ENCODE results near the gene RAB17.

Gene RAB17

DNA sequence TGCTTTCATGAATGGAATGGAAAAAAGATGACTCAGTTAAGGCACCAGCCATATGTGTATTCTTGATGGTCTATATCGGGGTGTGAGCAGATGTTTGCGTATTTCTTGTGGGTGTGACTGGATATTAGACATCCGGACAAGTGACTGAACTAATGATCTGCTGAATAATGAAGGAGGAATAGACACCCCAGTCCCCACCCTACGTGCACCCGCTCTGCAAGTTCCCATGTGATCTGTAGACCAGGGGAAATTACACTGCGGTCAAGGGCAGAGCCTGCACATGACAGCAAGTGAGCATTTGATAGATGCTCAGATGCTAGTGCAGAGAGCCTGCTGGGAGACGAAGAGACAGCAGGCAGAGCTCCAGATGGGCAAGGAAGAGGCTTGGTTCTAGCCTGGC is 36.6 kb downstream of the RAB17 start:
- no peak overlapping the region for H3K4me3 ChIP-seq (ENCODE audit: low read depth, low read length)
- POLR2A ChIA-PET, result interaction anchor here (0.6 kb wide), 1 partner anchor 75 kb away, joined by 3 read pairs; no protein-coding TSS in a partner anchor
- no peak for DNase-seq (ENCODE audit: low read depth, low spot score)
- TF ChIP-seq, protein P1, sequence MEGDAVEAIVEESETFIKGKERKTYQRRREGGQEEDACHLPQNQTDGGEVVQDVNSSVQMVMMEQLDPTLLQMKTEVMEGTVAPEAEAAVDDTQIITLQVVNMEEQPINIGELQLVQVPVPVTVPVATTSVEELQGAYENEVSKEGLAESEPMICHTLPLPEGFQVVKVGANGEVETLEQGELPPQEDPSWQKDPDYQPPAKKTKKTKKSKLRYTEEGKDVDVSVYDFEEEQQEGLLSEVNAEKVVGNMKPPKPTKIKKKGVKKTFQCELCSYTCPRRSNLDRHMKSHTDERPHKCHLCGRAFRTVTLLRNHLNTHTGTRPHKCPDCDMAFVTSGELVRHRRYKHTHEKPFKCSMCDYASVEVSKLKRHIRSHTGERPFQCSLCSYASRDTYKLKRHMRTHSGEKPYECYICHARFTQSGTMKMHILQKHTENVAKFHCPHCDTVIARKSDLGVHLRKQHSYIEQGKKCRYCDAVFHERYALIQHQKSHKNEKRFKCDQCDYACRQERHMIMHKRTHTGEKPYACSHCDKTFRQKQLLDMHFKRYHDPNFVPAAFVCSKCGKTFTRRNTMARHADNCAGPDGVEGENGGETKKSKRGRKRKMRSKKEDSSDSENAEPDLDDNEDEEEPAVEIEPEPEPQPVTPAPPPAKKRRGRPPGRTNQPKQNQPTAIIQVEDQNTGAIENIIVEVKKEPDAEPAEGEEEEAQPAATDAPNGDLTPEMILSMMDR (IDR thresholded peaks at IDR 0.05; ENCODE audit: insufficient read depth, low read length, missing control alignments), result no peak
- CTCF ChIA-PET, result interaction anchor here (3.2 to 4.9 kb wide), 2 partner anchors 19 to 41 kb away, joined by 20 to 39 read pairs; no protein-coding TSS in a partner anchor

DNA sequence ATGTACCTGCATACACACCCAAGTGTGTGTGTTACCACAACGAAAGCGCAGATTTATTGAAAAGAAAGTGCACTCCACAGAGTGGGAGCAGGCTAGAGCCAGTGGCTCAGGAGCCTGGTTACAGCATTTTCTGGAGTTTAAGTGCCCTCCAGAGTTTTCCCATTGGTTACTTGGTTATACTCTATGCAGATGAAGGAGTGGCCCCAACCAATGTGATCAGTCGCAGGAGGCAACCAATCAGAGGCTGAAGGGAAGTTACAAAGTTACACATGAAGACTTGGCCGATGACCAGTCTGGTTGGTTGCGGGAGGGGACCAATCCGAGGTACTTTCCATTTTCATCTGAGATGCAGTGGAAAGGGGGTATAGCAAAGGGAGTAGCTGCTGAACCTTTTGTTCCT is 37.6 kb downstream of the RAB17 start:
- no peak for DNase-seq (ENCODE audit: low read depth, low spot score)
- POLR2A ChIA-PET, result no interaction called here
- no peak overlapping the region for H3K4me3 ChIP-seq (ENCODE audit: low read depth, low read length)
- TF ChIP-seq, protein P1 (IDR thresholded peaks at IDR 0.05; ENCODE audit: insufficient read depth, low read length, missing control alignments), result no peak
- CTCF ChIA-PET, result interaction anchor here (4.9 kb wide), 1 partner anchor 20 kb away, joined by 39 read pairs; no protein-coding TSS in a partner anchor

DNA sequence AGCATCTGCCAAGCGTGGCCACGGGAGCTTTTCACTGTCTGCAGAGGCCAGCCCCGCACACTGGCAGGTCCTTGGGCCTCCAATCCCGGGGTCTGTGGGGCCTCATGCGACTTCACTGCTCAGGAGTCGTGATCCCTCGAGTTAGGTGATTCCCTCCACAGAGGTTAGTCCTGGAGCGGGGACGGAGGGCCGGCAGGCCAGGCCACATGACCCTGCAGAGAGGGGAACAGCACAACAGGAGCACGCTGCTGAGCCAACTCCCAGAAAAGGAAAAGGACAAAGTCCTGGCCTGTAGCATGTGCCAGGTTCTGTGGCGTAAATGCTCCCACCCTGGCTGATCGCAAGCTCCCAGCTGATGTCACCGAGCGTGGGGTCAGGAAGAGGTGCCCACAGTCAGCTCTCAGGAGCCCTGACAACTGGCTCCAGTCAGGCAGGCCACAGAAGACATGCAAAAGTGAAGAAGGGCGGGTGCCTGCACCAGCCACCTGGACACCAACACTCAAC is 39.4 kb downstream of the RAB17 start:
- DNase-seq (ENCODE audit: low read depth, low spot score), result no peak
- TF ChIP-seq, protein P1 (IDR thresholded peaks at IDR 0.05; ENCODE audit: insufficient read depth, low read length, missing control alignments), result no peak
- ChIA-PET POLR2A (no interaction called here), CTCF (interaction anchor here (2.8 to 3.4 kb wide), 2 partner anchors 11 to 21 kb away, joined by 9 to 14 read pairs; no protein-coding TSS in a partner anchor)
- H3K4me3 ChIP-seq (ENCODE audit: low read depth, low read length), result no peak overlapping the region

DNA sequence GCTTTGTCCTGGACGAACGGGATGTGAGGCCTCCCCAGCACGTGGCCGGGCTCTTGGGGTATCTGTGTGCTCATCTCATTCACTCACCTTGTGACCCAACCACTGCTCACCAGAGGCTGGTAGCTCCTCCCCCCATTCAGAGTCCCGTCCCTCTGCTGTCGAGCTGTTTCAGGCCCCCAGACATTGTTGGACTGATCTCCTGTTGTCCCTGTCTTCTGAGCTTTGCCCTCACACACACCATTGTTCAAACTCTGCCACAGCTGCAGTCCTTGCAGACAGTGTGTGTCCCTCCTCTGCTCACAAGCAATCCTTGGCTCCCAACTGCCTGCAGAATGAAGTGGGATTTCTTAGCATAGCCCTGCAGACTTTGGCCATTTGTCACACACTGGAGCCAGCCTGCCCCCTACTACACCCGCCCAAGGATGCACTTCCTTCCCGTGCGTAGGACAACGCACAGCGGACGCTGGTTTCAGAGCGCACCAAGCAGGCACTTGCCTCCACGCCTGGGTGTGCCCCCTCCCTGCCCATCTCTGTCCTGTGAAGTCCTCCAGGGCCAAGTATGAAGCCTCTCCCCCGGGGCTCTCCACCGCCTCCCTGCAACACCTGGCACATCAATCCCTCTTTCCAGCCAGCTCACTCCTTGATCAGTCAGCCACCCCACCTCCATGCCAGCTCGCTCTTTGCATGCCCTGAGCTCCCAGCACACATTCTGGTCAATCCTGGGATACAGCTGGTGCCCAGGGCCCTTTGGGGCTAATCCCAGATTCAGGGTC is 40.7 kb downstream of the RAB17 start:
- TF ChIP-seq, protein P1 (IDR thresholded peaks at IDR 0.05; ENCODE audit: insufficient read depth, low read length, missing control alignments), result no peak
- CTCF ChIA-PET, result interaction anchor here (1.4 to 3.4 kb wide), 6 partner anchors 12 to 75 kb away, joined by 3 to 14 read pairs (median 8); no protein-coding TSS in a partner anchor
- no peak overlapping the region for H3K4me3 ChIP-seq (ENCODE audit: low read depth, low read length)
- DNase-seq (ENCODE audit: low read depth, low spot score), result no peak
- POLR2A ChIA-PET, result interaction anchor here (0.5 kb wide), 1 partner anchor 392 kb away, joined by 5 read pairs; no protein-coding TSS in a partner anchor

DNA sequence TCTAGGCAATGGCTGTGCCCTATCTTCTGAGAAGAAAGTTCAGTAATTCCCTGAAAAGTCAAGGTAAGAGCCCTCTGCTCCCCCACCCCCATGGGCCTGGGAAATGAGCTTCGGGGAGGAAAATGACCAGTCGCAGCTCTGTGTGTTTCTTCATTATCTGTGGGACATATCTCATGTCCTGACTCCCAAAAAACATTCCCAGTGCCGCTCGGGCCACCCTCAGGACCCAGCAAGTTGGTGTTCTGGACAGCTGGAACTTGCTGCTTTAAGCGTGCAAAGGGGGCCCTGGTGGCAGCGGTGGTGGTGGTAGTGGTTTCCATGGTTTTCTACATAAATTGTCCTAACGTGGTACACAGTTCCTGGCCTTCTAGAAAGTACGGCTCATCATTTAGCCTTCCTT is 41.3 kb downstream of the RAB17 start:
- DNase-seq (ENCODE audit: low read depth, low spot score), result no peak
- TF ChIP-seq, protein P1 (IDR thresholded peaks at IDR 0.05; ENCODE audit: insufficient read depth, low read length, missing control alignments), result no peak
- CTCF ChIA-PET, result interaction anchor here (1.4 to 3.4 kb wide), 5 partner anchors 23 to 74 kb away, joined by 3 to 14 read pairs (median 6); no protein-coding TSS in a partner anchor
- POLR2A ChIA-PET, result interaction anchor here (0.5 kb wide), 1 partner anchor 392 kb away, joined by 5 read pairs; no protein-coding TSS in a partner anchor
- H3K4me3 ChIP-seq (ENCODE audit: low read depth, low read length), result no peak overlapping the region

DNA sequence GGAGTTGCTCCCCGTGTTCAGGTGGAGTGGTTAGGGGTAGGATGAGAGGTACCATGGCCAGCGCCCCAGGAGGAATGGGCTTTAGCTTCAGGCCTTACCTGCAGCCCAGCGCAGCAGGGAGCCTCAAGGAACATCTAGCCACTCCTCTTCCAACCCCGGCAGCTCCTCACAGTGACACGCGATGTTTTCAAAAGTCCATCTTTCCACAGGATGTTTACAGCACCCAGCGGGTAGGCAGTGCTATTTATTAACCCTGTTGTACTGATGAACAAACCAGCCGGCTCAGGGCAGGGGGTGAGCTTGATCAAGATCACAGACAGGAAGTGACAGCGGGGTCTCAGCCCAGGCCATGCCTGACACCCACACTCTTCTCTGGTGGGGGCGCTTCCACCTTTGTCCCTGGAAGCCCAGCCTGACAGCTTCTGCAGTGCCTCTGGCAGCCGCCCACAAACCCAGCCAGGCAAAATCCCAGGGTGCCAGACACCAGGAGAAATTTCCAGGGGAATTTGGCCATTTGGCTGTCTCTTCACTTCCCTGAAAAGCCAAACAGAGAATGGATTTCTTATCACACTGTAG is 42.6 kb downstream of the RAB17 start:
- POLR2A ChIA-PET, result no interaction called here
- H3K4me3 ChIP-seq (ENCODE audit: low read depth, low read length), result no peak overlapping the region
- DNase-seq (ENCODE audit: low read depth, low spot score), result no peak
- CTCF ChIA-PET, result interaction anchor here (1.7 to 3.4 kb wide), 3 partner anchors 24 to 73 kb away, joined by 6 to 14 read pairs (median 14); no protein-coding TSS in a partner anchor
- TF ChIP-seq, protein P1 (IDR thresholded peaks at IDR 0.05; ENCODE audit: insufficient read depth, low read length, missing control alignments), result no peak

Data from AG04449 (cell line).